ENCODE results near the gene CAPN5.

The CAPN5 gene

GRCh38 chr11:77154381-77155081 lies 87.8 kb downstream of the CAPN5 start:
- DNase-seq, result no peak

GRCh38 chr11:77155082-77155475 lies 88.3 kb downstream of the CAPN5 start:
- no peak for DNase-seq

- no peak for DNase-seq
Observed at GRCh38 chr11:77155556-77156130, 88.9 kb downstream of the CAPN5 start.

GRCh38 chr11:77156396-77157195 lies 89.8 kb downstream of the CAPN5 start:
- no peak for DNase-seq

GRCh38 chr11:77158041-77158695 lies 91.4 kb downstream of the CAPN5 start:
- DNase-seq, result no peak

GRCh38 chr11:77159219-77159936 lies 92.6 kb downstream of the CAPN5 start:
- no peak for DNase-seq

- DNase-seq, result no peak
Observed at GRCh38 chr11:77159937-77160495, 93.2 kb downstream of the CAPN5 start.

GRCh38 chr11:77163271-77163670 lies 96.5 kb downstream of the CAPN5 start:
- DNase-seq, result no peak

GRCh38 chr11:77165066-77165465 lies 98.3 kb downstream of the CAPN5 start:
- no peak for DNase-seq

- DNase-seq, result no peak
Observed at GRCh38 chr11:77166021-77166420, 99.2 kb downstream of the CAPN5 start.

- no peak for DNase-seq
Observed at GRCh38 chr11:77167111-77167626, 100.4 kb downstream of the CAPN5 start.

- no peak for DNase-seq
Observed at GRCh38 chr11:77167791-77168190, 101.0 kb downstream of the CAPN5 start.

- DNase-seq, result no peak
Observed at GRCh38 chr11:77170107-77170506, 103.3 kb downstream of the CAPN5 start.

- no peak for DNase-seq
Observed at GRCh38 chr11:77171254-77171653, 104.5 kb downstream of the CAPN5 start.

GRCh38 chr11:77171885-77172665 lies 105.3 kb downstream of the CAPN5 start:
- DNase-seq, result no peak

- DNase-seq, result no peak
Observed at GRCh38 chr11:77172666-77172982, 105.9 kb downstream of the CAPN5 start.

GRCh38 chr11:77173494-77173893 lies 106.7 kb downstream of the CAPN5 start:
- no peak for DNase-seq

GRCh38 chr11:77174559-77174958 lies 107.8 kb downstream of the CAPN5 start:
- no peak for DNase-seq

GRCh38 chr11:77175021-77175842 lies 108.5 kb downstream of the CAPN5 start:
- no peak for DNase-seq
